Central memory CD8-positive, alpha-beta T cell (primary cell): ENCODE measurements around the gene BICDL1.

ENCODE experiments used
- ATAC-seq: fragments of 150-1000 bp; cut with Tn5 transposase; replicated peaks from 2 replicates; pipeline ENCODE4 v1.10.0; 2022; ENCODE audit warnings: mild to moderate bottlenecking, moderate FRiP score, moderate number of reproducible peaks; ENCODE audit not compliant: poor library complexity, severe bottlenecking; ENCODE audit errors: extremely low read depth
- DNase-seq, 2 donors: peaks; one replicate each; pipeline ENCODE4 v3.0.0; 2021; ENCODE audit warnings: low spot score in 2 of 2
- H3K27ac Mint-ChIP-seq: one replicate; pipeline ENCODE4 v1.8.0; 2022; ENCODE audit warnings: low read depth, mild to moderate bottlenecking, moderate library complexity, mixed read lengths
- H3K27me3 Mint-ChIP-seq: one replicate; pipeline ENCODE4 v1.8.0; 2022; ENCODE audit warnings: mixed read lengths
- H3K36me3 Mint-ChIP-seq: one replicate; pipeline ENCODE4 v1.8.0; 2022; ENCODE audit warnings: mild to moderate bottlenecking, moderate library complexity, mixed read lengths; ENCODE audit not compliant: insufficient read depth
- H3K4me1 Mint-ChIP-seq: one replicate; pipeline ENCODE4 v1.8.0; 2022; ENCODE audit warnings: mixed read lengths
- H3K4me3 Mint-ChIP-seq: one replicate; pipeline ENCODE4 v1.8.0; 2022; ENCODE audit warnings: mild to moderate bottlenecking, moderate library complexity, mixed read lengths
- H3K9me3 Mint-ChIP-seq: one replicate; pipeline ENCODE4 v1.8.0; 2022; ENCODE audit warnings: mixed read lengths

The BICDL1 gene

GRCh38 chr12:120092551-120093335, 103.7 kb downstream of the BICDL1 start:
- peaks cover 47% of the 10 kb centered on the region for H3K36me3 Mint-ChIP-seq
- no peak overlapping the region for H3K27ac Mint-ChIP-seq
- peaks cover 7% of the 10 kb centered on the region for H3K4me1 Mint-ChIP-seq

GRCh38 chr12:120093336-120093591, 104.2 kb downstream of the BICDL1 start:
- no peak for ATAC-seq
- Mint-ChIP-seq H3K4me3 (no peak overlapping the region), H3K36me3 (peaks cover 49% of the 10 kb centered on the region), H3K27me3 (no peaks in the 10 kb centered on the region), H3K4me1 (peaks cover 7% of the 10 kb centered on the region), H3K9me3 (no peaks in the 10 kb centered on the region), H3K27ac (no peak overlapping the region)
- no peak for DNase-seq

More at GRCh38 chr12:120092551-120093335, 103.7 kb downstream of the BICDL1 start:
- Mint-ChIP-seq H3K9me3 (no peaks in the 10 kb centered on the region), H3K27me3 (no peaks in the 10 kb centered on the region), H3K4me3 (no peak overlapping the region)
- no peak for DNase-seq
- ATAC-seq, result no peak

GRCh38 chr12:120093592-120094355, 104.7 kb downstream of the BICDL1 start:
- no peak for ATAC-seq
- no peak overlapping the region for H3K4me3 Mint-ChIP-seq

GRCh38 chr12:120094485-120094884, 105.4 kb downstream of the BICDL1 start:
- Mint-ChIP-seq H3K27me3 (no peaks in the 10 kb centered on the region), H3K27ac (peak overlapping the region; percentile 32), H3K4me3 (no peak overlapping the region), H3K9me3 (no peaks in the 10 kb centered on the region), H3K36me3 (peaks cover 50% of the 10 kb centered on the region), H3K4me1 (peaks cover 7% of the 10 kb centered on the region)
- no peak for DNase-seq
- ATAC-seq, result no peak

More at GRCh38 chr12:120093592-120094355, 104.7 kb downstream of the BICDL1 start:
- no peaks in the 10 kb centered on the region for H3K27me3 Mint-ChIP-seq
- DNase-seq, result no peak
- H3K9me3 Mint-ChIP-seq, result no peaks in the 10 kb centered on the region
- no peak overlapping the region for H3K27ac Mint-ChIP-seq
- peaks cover 51% of the 10 kb centered on the region for H3K36me3 Mint-ChIP-seq
- H3K4me1 Mint-ChIP-seq, result peaks cover 7% of the 10 kb centered on the region

GRCh38 chr12:120095331-120095730, 106.3 kb downstream of the BICDL1 start:
- ATAC-seq, result no peak
- H3K4me3 Mint-ChIP-seq, result no peak overlapping the region

GRCh38 chr12:120095736-120096135, 106.7 kb downstream of the BICDL1 start:
- no peak overlapping the region for H3K27ac Mint-ChIP-seq
- ATAC-seq, result no peak

More at GRCh38 chr12:120095331-120095730, 106.3 kb downstream of the BICDL1 start:
- Mint-ChIP-seq H3K9me3 (no peaks in the 10 kb centered on the region), H3K4me1 (peaks cover 12% of the 10 kb centered on the region), H3K36me3 (peaks cover 47% of the 10 kb centered on the region), H3K27ac (no peak overlapping the region), H3K27me3 (no peaks in the 10 kb centered on the region)
- no peak for DNase-seq

GRCh38 chr12:120096671-120097202, 107.7 kb downstream of the BICDL1 start:
- no peak overlapping the region for H3K27ac Mint-ChIP-seq
- peaks cover 47% of the 10 kb centered on the region for H3K36me3 Mint-ChIP-seq
- ATAC-seq (no peak), DNase-seq (no peak)
- H3K27me3 Mint-ChIP-seq, result no peaks in the 10 kb centered on the region
- no peaks in the 10 kb centered on the region for H3K9me3 Mint-ChIP-seq
- peaks cover 12% of the 10 kb centered on the region for H3K4me1 Mint-ChIP-seq
- no peak overlapping the region for H3K4me3 Mint-ChIP-seq

More at GRCh38 chr12:120095736-120096135, 106.7 kb downstream of the BICDL1 start:
- H3K4me1 Mint-ChIP-seq, result peaks cover 12% of the 10 kb centered on the region
- peaks cover 49% of the 10 kb centered on the region for H3K36me3 Mint-ChIP-seq
- no peaks in the 10 kb centered on the region for H3K9me3 Mint-ChIP-seq
- no peaks in the 10 kb centered on the region for H3K27me3 Mint-ChIP-seq
- no peak for DNase-seq
- H3K4me3 Mint-ChIP-seq, result no peak overlapping the region

- H3K4me1 Mint-ChIP-seq, result peaks cover 22% of the 10 kb centered on the region
- no peak overlapping the region for H3K4me3 Mint-ChIP-seq
- H3K27ac Mint-ChIP-seq, result peak overlapping the region; percentile 94
- ATAC-seq (no peak), DNase-seq (no peak)
- H3K9me3 Mint-ChIP-seq, result no peaks in the 10 kb centered on the region
- H3K27me3 Mint-ChIP-seq, result no peaks in the 10 kb centered on the region
- peaks cover 42% of the 10 kb centered on the region for H3K36me3 Mint-ChIP-seq
Measured at GRCh38 chr12:120098756-120099470, 109.9 kb downstream of the BICDL1 start.

- DNase-seq (no peak), ATAC-seq (no peak)
- Mint-ChIP-seq H3K4me3 (no peak overlapping the region), H3K9me3 (no peaks in the 10 kb centered on the region), H3K4me1 (peaks cover 24% of the 10 kb centered on the region), H3K27me3 (no peaks in the 10 kb centered on the region), H3K27ac (peak overlapping the region; percentile 94), H3K36me3 (peaks cover 44% of the 10 kb centered on the region)
Measured at GRCh38 chr12:120099738-120100137, 110.7 kb downstream of the BICDL1 start.

GRCh38 chr12:120100630-120101029, 111.6 kb downstream of the BICDL1 start:
- no peak overlapping the region for H3K4me3 Mint-ChIP-seq
- H3K4me1 Mint-ChIP-seq, result peaks cover 30% of the 10 kb centered on the region
- peaks cover 44% of the 10 kb centered on the region for H3K36me3 Mint-ChIP-seq
- peak overlapping the region; percentile 94 for H3K27ac Mint-ChIP-seq
- DNase-seq, result no peak
- no peaks in the 10 kb centered on the region for H3K9me3 Mint-ChIP-seq
- ATAC-seq, result no peak
- H3K27me3 Mint-ChIP-seq, result no peaks in the 10 kb centered on the region

- Mint-ChIP-seq H3K4me1 (peaks cover 30% of the 10 kb centered on the region), H3K27me3 (no peaks in the 10 kb centered on the region), H3K4me3 (peak overlapping the region; percentile 75), H3K9me3 (no peaks in the 10 kb centered on the region), H3K36me3 (peaks cover 45% of the 10 kb centered on the region), H3K27ac (peak overlapping the region; percentile 94)
- peak; percentile 54 for ATAC-seq
- DNase-seq, result no peak
Measured at GRCh38 chr12:120101182-120101581, 112.1 kb downstream of the BICDL1 start.

GRCh38 chr12:120101617-120102016, 112.6 kb downstream of the BICDL1 start:
- DNase-seq (no peak), ATAC-seq (no peak)
- Mint-ChIP-seq H3K27me3 (no peaks in the 10 kb centered on the region), H3K27ac (peak overlapping the region; percentile 94), H3K4me3 (peak overlapping the region; percentile 75), H3K9me3 (no peaks in the 10 kb centered on the region), H3K36me3 (peaks cover 44% of the 10 kb centered on the region), H3K4me1 (peaks cover 30% of the 10 kb centered on the region)
